Astrocyte (in vitro differentiated cells and primary cell): ENCODE data around the gene CASTOR1. TPM values are rescaled to one million over a fixed set of nuclear protein-coding genes. Genes with fewer than 3 reads are reported as not detected.
A peak's percentile ranks its signal among the peaks of the same experiment; 100 is the strongest.

ENCODE experiments used
- DNase-seq: peaks from one replicate; pipeline ENCODE4 v3.0.0-alpha.2; 2010; ENCODE audit warnings: low read depth
- FAIRE-seq: peaks from 2 replicates; lab custom pipeline; 2011; peaks lifted over from hg19 to GRCh38; lab: Jason Lieb, UNC
- H2AFZ ChIP-seq: 2 replicates; pipeline ENCODE4 v1.6.0; 2012; ENCODE audit warnings: low read depth, low read length, inconsistent platforms
- H3K27ac ChIP-seq: 2 replicates; pipeline ENCODE4 v1.5.1; 2011; ENCODE audit warnings: low read depth, low read length, inconsistent platforms
- H3K27me3 ChIP-seq: 2 replicates; pipeline ENCODE4 v1.6.0; 2011; ENCODE audit warnings: low read length, inconsistent platforms; ENCODE audit not compliant: insufficient read depth
- H3K36me3 ChIP-seq: 2 replicates; pipeline ENCODE4 v1.5.1; 2011; ENCODE audit warnings: low read length, inconsistent platforms; ENCODE audit not compliant: insufficient read depth
- H3K4me1 ChIP-seq: 2 replicates; pipeline ENCODE4 v1.5.1; 2011; ENCODE audit warnings: low read length, inconsistent platforms; ENCODE audit not compliant: insufficient read depth
- H3K4me2 ChIP-seq: 2 replicates; pipeline ENCODE4 v1.6.0; 2012; ENCODE audit warnings: low read length, inconsistent platforms
- H3K4me3 ChIP-seq: 2 replicates; pipeline ENCODE4 v1.5.1; 2011; ENCODE audit warnings: low read depth, mild to moderate bottlenecking, low read length, inconsistent platforms; ENCODE audit not compliant: insufficient read depth
- H3K79me2 ChIP-seq: 2 replicates; pipeline ENCODE4 v1.6.0; 2012; ENCODE audit warnings: mild to moderate bottlenecking, low read length, inconsistent platforms; ENCODE audit not compliant: insufficient read depth
- H3K9ac ChIP-seq: 2 replicates; pipeline ENCODE4 v1.6.0; 2012; ENCODE audit warnings: mild to moderate bottlenecking, low read length, inconsistent platforms
- H3K9me3 ChIP-seq: 2 replicates; pipeline ENCODE4 v1.5.1; 2012; ENCODE audit warnings: low read depth, mild to moderate bottlenecking, low read length, inconsistent platforms; ENCODE audit not compliant: insufficient read depth
- H4K20me1 ChIP-seq: 2 replicates; pipeline ENCODE4 v1.6.0; 2012; ENCODE audit warnings: low read length, inconsistent platforms; ENCODE audit not compliant: insufficient read depth
- H3K27ac Mint-ChIP-seq: one replicate; pipeline ENCODE4 v1.8.0; 2021; ENCODE audit warnings: mild to moderate bottlenecking, mixed read lengths; ENCODE audit not compliant: unreplicated experiment
- H3K27me3 Mint-ChIP-seq: one replicate; pipeline ENCODE4 v1.8.0; 2021; ENCODE audit warnings: low read depth, mixed read lengths; ENCODE audit not compliant: unreplicated experiment
- H3K36me3 Mint-ChIP-seq: one replicate; pipeline ENCODE4 v1.8.0; 2021; ENCODE audit warnings: low read depth, mixed read lengths; ENCODE audit not compliant: unreplicated experiment
- H3K4me1 Mint-ChIP-seq: one replicate; pipeline ENCODE4 v1.8.0; 2021; ENCODE audit warnings: low read depth, mixed read lengths; ENCODE audit not compliant: unreplicated experiment
- H3K4me3 Mint-ChIP-seq: one replicate; pipeline ENCODE4 v1.8.0; 2021; ENCODE audit warnings: mild to moderate bottlenecking, moderate library complexity, mixed read lengths; ENCODE audit not compliant: unreplicated experiment
- H3K9me3 Mint-ChIP-seq: one replicate; pipeline ENCODE4 v1.8.0; 2021; ENCODE audit warnings: mild to moderate bottlenecking, mixed read lengths; ENCODE audit not compliant: unreplicated experiment
- CTCF ChIP-seq: IDR thresholded peaks from 2 replicates; pipeline ENCODE4 v1.5.1; 2011; ENCODE audit warnings: low read depth, mild to moderate bottlenecking, inconsistent platforms, low read length, moderate library complexity; ENCODE audit not compliant: insufficient read depth
- EZH2 ChIP-seq: IDR thresholded peaks from 2 replicates; pipeline ENCODE4 v1.6.1; 2012; ENCODE audit warnings: mild to moderate bottlenecking, low read length, inconsistent platforms; ENCODE audit not compliant: insufficient read depth
- total RNA-seq: library from RNA; stranded (reverse); gene quantifications from 2 replicates; pipeline ENCODE4 v1.2.1, GENCODE V29; 2021

CASTOR1 gene
- total RNA-seq, 1 donor from 2014 or later = 15.2 TPM

GRCh38 chr22:30309951-30310741 is 20.8 kb upstream of the CASTOR1 start:
- Histone ChIP-seq H3K27me3 (no peaks in the 10 kb centered on the region), H3K4me1 (peaks cover 49% of the 10 kb centered on the region), H3K4me3 (no peak overlapping the region), H3K79me2 (peaks cover 94% of the 10 kb centered on the region), H3K9me3 (no peaks in the 10 kb centered on the region), H2AFZ (no peak overlapping the region), H3K27ac (no peak overlapping the region), H3K9ac (no peak overlapping the region), H3K4me2 (peak overlapping the region; percentile 45), H4K20me1 (peaks cover 97% of the 10 kb centered on the region), H3K36me3 (no peaks in the 10 kb centered on the region)
- Mint-ChIP-seq H3K4me3 (peak overlapping the region; percentile 17), H3K27me3 (no peaks in the 10 kb centered on the region), H3K9me3 (peaks cover 2% of the 10 kb centered on the region), H3K4me1 (peaks cover 61% of the 10 kb centered on the region), H3K27ac (no peak overlapping the region), H3K36me3 (peaks cover 8% of the 10 kb centered on the region)
- FAIRE-seq = no peak
- no peak for TF ChIP-seq EZH2
- TF ChIP-seq CTCF = no peak
- DNase-seq = peak; percentile 57

GRCh38 chr22:30308518-30309230 is 19.4 kb upstream of the CASTOR1 start:
- no peak overlapping the region for H3K27ac Mint-ChIP-seq
- H3K4me3 ChIP-seq = no peak overlapping the region
- H3K9me3 ChIP-seq = no peaks in the 10 kb centered on the region
- no peak overlapping the region for H3K4me3 Mint-ChIP-seq
- peaks cover 53% of the 10 kb centered on the region for H3K4me1 Mint-ChIP-seq
- peaks cover 97% of the 10 kb centered on the region for H4K20me1 ChIP-seq
- peak; percentile 78 for DNase-seq
- H3K9ac ChIP-seq = no peak overlapping the region
- peaks cover 95% of the 10 kb centered on the region for H3K79me2 ChIP-seq
- H3K9me3 Mint-ChIP-seq = peaks cover 2% of the 10 kb centered on the region
- no peak overlapping the region for H2AFZ ChIP-seq
- H3K27me3 ChIP-seq = no peaks in the 10 kb centered on the region
- H3K36me3 ChIP-seq = peaks cover 4% of the 10 kb centered on the region
- H3K4me2 ChIP-seq = no peak overlapping the region
- H3K36me3 Mint-ChIP-seq = peaks cover 6% of the 10 kb centered on the region
- TF ChIP-seq EZH2 (no peak), CTCF (no peak)
- H3K4me1 ChIP-seq = peaks cover 46% of the 10 kb centered on the region
- FAIRE-seq = no peak
- no peak overlapping the region for H3K27ac ChIP-seq
- no peaks in the 10 kb centered on the region for H3K27me3 Mint-ChIP-seq
